Mesendoderm (in vitro differentiated cells): ENCODE measurements around the gene HEG1.

ENCODE experiments used
- DNase-seq: peaks from one replicate; pipeline ENCODE4 v3.0.0; 2013
- H2AK5ac ChIP-seq: 2 replicates; pipeline ENCODE4 v1.6.1; 2013; ENCODE audit warnings: low read length, inconsistent platforms
- H2BK120ac ChIP-seq: 2 replicates; pipeline ENCODE4 v1.6.1; 2013; ENCODE audit warnings: low read depth, mild to moderate bottlenecking, low read length, moderate library complexity, mixed read lengths
- H2BK15ac ChIP-seq: replicated peaks from 2 replicates; pipeline ENCODE4 v1.6.1; 2013; ENCODE audit warnings: low read depth, mild to moderate bottlenecking, moderate library complexity
- H2BK5ac ChIP-seq: 2 replicates; pipeline ENCODE4 v1.6.1; 2013; ENCODE audit warnings: low read length, inconsistent platforms
- H3K18ac ChIP-seq: 2 replicates; pipeline ENCODE4 v1.6.1; 2013; ENCODE audit warnings: mild to moderate bottlenecking, low read length, mixed read lengths
- H3K23ac ChIP-seq: one replicate; pipeline ENCODE4 v1.6.1; 2013; ENCODE audit warnings: low read length
- H3K27ac ChIP-seq: 2 replicates; pipeline ENCODE4 v1.5.1; 2013; ENCODE audit warnings: low read depth, mild to moderate bottlenecking, inconsistent platforms, low read length, moderate library complexity
- H3K27me3 ChIP-seq: 2 replicates; pipeline ENCODE4 v1.6.1; 2013; ENCODE audit warnings: low read length, control low read depth, mild to moderate bottlenecking, inconsistent platforms; ENCODE audit not compliant: insufficient read depth, poor library complexity
- H3K36me3 ChIP-seq: 2 replicates; pipeline ENCODE4 v1.6.1; 2013; ENCODE audit warnings: low read length, inconsistent platforms; ENCODE audit not compliant: control insufficient read depth, insufficient read depth
- H3K4ac ChIP-seq: one replicate; pipeline ENCODE4 v1.6.1; 2013; ENCODE audit warnings: low read depth, mild to moderate bottlenecking, low read length, moderate library complexity
- H3K4me1 ChIP-seq: 2 replicates; pipeline ENCODE4 v1.6.1; 2013; ENCODE audit warnings: low read depth, low read length, inconsistent platforms; ENCODE audit not compliant: control insufficient read depth
- H3K4me2 ChIP-seq: 2 replicates; pipeline ENCODE4 v1.6.1; 2013; ENCODE audit warnings: low read length
- H3K4me3 ChIP-seq: 2 replicates; pipeline ENCODE4 v1.5.1; 2013; ENCODE audit warnings: mild to moderate bottlenecking, low read length
- H3K56ac ChIP-seq: one replicate; pipeline ENCODE4 v1.6.1; 2013; ENCODE audit warnings: low read length
- H3K79me1 ChIP-seq: 2 replicates; pipeline ENCODE4 v1.6.1; 2013; ENCODE audit warnings: low read length, inconsistent platforms
- H3K79me2 ChIP-seq: 2 replicates; pipeline ENCODE4 v1.6.1; 2013; ENCODE audit warnings: mild to moderate bottlenecking, low read length; ENCODE audit not compliant: control insufficient read depth, insufficient read depth
- H3K9ac ChIP-seq: 2 replicates; pipeline ENCODE4 v1.6.1; 2013; ENCODE audit warnings: low read length, inconsistent platforms
- H4K5ac ChIP-seq: one replicate; pipeline ENCODE4 v1.6.1; 2013; ENCODE audit warnings: low read length
- H4K8ac ChIP-seq: one replicate; pipeline ENCODE4 v1.6.1; 2013; ENCODE audit warnings: low read depth, mild to moderate bottlenecking, control low read depth, low read length, moderate library complexity
- WGBS: extraction: QIAGEN DNeasy Blood & Tissue Kit; methylation state at CpG from one replicate; pipeline ENCODE4 v1.1.7; 2013; ENCODE audit warnings: low lambda C conversion rate, missing lambda C conversion rate; ENCODE audit not compliant: insufficient coverage; ENCODE audit errors: extremely low coverage; 5-methylcytosine and 5-hydroxymethylcytosine counted together

Gene HEG1

GRCh38 chr3:125042725-125043406, 12.9 kb downstream of the HEG1 start:
- Histone ChIP-seq H2BK15ac (no peak overlapping the region), H3K56ac (peak overlapping the region; percentile 51), H3K9ac (peak overlapping the region; percentile 8), H3K36me3 (peaks cover 3% of the 10 kb centered on the region), H3K4me3 (no peak overlapping the region), H4K8ac (no peak overlapping the region), H2BK120ac (peak overlapping the region; percentile 7), H3K79me2 (peaks cover 89% of the 10 kb centered on the region), H3K4ac (no peak overlapping the region), H3K27me3 (no peaks in the 10 kb centered on the region), H3K27ac (peak overlapping the region; percentile 51), H3K18ac (peak overlapping the region; percentile 12), H2BK5ac (peak overlapping the region; percentile 51), H3K79me1 (peaks cover 34% of the 10 kb centered on the region), H3K4me2 (no peak overlapping the region), H3K23ac (no peak overlapping the region), H2AK5ac (peak overlapping the region; percentile 16), H3K4me1 (peaks cover 37% of the 10 kb centered on the region), H4K5ac (no peak overlapping the region)
- no CpG with 5 or more reads among the region's 17 CpGs for WGBS
- DNase-seq: no peak

- H3K36me3 ChIP-seq: peaks cover 1% of the 10 kb centered on the region
- H4K5ac ChIP-seq: no peak overlapping the region
- peak overlapping the region; percentile 61 for H2BK5ac ChIP-seq
- no peak overlapping the region for H3K4me3 ChIP-seq
- H3K4me1 ChIP-seq: peaks cover 31% of the 10 kb centered on the region
- DNase-seq: peak; percentile 84
- peaks cover 72% of the 10 kb centered on the region for H3K79me2 ChIP-seq
- WGBS: no CpG with 5 or more reads among the region's 11 CpGs
- no peak overlapping the region for H2BK15ac ChIP-seq
- no peak overlapping the region for H3K23ac ChIP-seq
- H3K27me3 ChIP-seq: no peaks in the 10 kb centered on the region
- peaks cover 24% of the 10 kb centered on the region for H3K79me1 ChIP-seq
- H3K18ac ChIP-seq: peak overlapping the region; percentile 83
- H4K8ac ChIP-seq: no peak overlapping the region
- H3K27ac ChIP-seq: peak overlapping the region; percentile 27
- no peak overlapping the region for H3K4ac ChIP-seq
- peak overlapping the region; percentile 2 for H3K9ac ChIP-seq
- no peak overlapping the region for H2AK5ac ChIP-seq
- peak overlapping the region; percentile 72 for H3K56ac ChIP-seq
- H2BK120ac ChIP-seq: peak overlapping the region; percentile 76
- no peak overlapping the region for H3K4me2 ChIP-seq
Measured at GRCh38 chr3:125039131-125040100, 16.4 kb downstream of the HEG1 start.

- no CpG with 5 or more reads among the region's 2 CpGs for WGBS
- H2BK120ac ChIP-seq: no peak overlapping the region
- peaks cover 22% of the 10 kb centered on the region for H3K4me1 ChIP-seq
Measured at GRCh38 chr3:125037498-125038150, 18.2 kb downstream of the HEG1 start.

GRCh38 chr3:125035217-125035616, 20.6 kb downstream of the HEG1 start:
- Histone ChIP-seq H4K5ac (no peak overlapping the region), H2AK5ac (no peak overlapping the region), H3K56ac (no peak overlapping the region), H2BK15ac (no peak overlapping the region), H3K4ac (no peak overlapping the region), H3K27ac (no peak overlapping the region), H3K23ac (no peak overlapping the region), H4K8ac (no peak overlapping the region), H3K27me3 (no peaks in the 10 kb centered on the region), H3K79me2 (peaks cover 61% of the 10 kb centered on the region), H3K36me3 (no peaks in the 10 kb centered on the region), H3K79me1 (peaks cover 27% of the 10 kb centered on the region), H3K4me1 (peaks cover 26% of the 10 kb centered on the region), H3K4me3 (no peak overlapping the region), H2BK120ac (no peak overlapping the region), H3K18ac (no peak overlapping the region), H2BK5ac (no peak overlapping the region), H3K4me2 (no peak overlapping the region), H3K9ac (no peak overlapping the region)
- no peak for DNase-seq
- no CpG with 5 or more reads among the region's 5 CpGs for WGBS

More at GRCh38 chr3:125037498-125038150, 18.2 kb downstream of the HEG1 start:
- Histone ChIP-seq H4K8ac (no peak overlapping the region), H3K9ac (no peak overlapping the region), H3K4me2 (no peak overlapping the region), H2BK15ac (no peak overlapping the region), H4K5ac (no peak overlapping the region), H3K27ac (no peak overlapping the region), H3K18ac (no peak overlapping the region), H3K56ac (no peak overlapping the region), H2BK5ac (no peak overlapping the region), H2AK5ac (no peak overlapping the region), H3K79me1 (peaks cover 19% of the 10 kb centered on the region), H3K23ac (no peak overlapping the region), H3K4ac (no peak overlapping the region), H3K4me3 (no peak overlapping the region), H3K36me3 (no peaks in the 10 kb centered on the region), H3K79me2 (peaks cover 65% of the 10 kb centered on the region), H3K27me3 (no peaks in the 10 kb centered on the region)
- no peak for DNase-seq

- no peak overlapping the region for H4K8ac ChIP-seq
- peaks cover 51% of the 10 kb centered on the region for H3K79me2 ChIP-seq
- H3K4ac ChIP-seq: no peak overlapping the region
- no peak overlapping the region for H2AK5ac ChIP-seq
- no peak overlapping the region for H3K27ac ChIP-seq
- no peak overlapping the region for H2BK5ac ChIP-seq
- H3K79me1 ChIP-seq: peaks cover 29% of the 10 kb centered on the region
- H4K5ac ChIP-seq: no peak overlapping the region
- no CpG with 5 or more reads among the region's 14 CpGs for WGBS
- H3K18ac ChIP-seq: no peak overlapping the region
- no peak overlapping the region for H3K4me3 ChIP-seq
- no peak overlapping the region for H2BK120ac ChIP-seq
- no peak for DNase-seq
- no peaks in the 10 kb centered on the region for H3K27me3 ChIP-seq
- no peak overlapping the region for H3K23ac ChIP-seq
- no peak overlapping the region for H3K9ac ChIP-seq
- no peak overlapping the region for H3K4me2 ChIP-seq
- H3K4me1 ChIP-seq: peaks cover 15% of the 10 kb centered on the region
- H2BK15ac ChIP-seq: no peak overlapping the region
- H3K56ac ChIP-seq: no peak overlapping the region
- peaks cover under 1% of the 10 kb centered on the region for H3K36me3 ChIP-seq
Measured at GRCh38 chr3:125033616-125034015, 22.2 kb downstream of the HEG1 start.
